Measurements from ENCODE around the gene SETDB2. TPM values are rescaled to one million over a fixed set of nuclear protein-coding genes. Genes with fewer than 3 reads are reported as not detected.

The SETDB2 gene
- total and polyA plus RNA-seq, 2 of the 13 experiments (the other 11 are each of a cell fraction or from before 2014, with no cell fraction given) = 8.1 to 8.7 TPM

- no peak for TF ChIP-seq ZNF121 (CRISPR knock-in tag; IDR thresholded peaks at IDR 0.05)
- TF ChIP-seq, protein P1, sequence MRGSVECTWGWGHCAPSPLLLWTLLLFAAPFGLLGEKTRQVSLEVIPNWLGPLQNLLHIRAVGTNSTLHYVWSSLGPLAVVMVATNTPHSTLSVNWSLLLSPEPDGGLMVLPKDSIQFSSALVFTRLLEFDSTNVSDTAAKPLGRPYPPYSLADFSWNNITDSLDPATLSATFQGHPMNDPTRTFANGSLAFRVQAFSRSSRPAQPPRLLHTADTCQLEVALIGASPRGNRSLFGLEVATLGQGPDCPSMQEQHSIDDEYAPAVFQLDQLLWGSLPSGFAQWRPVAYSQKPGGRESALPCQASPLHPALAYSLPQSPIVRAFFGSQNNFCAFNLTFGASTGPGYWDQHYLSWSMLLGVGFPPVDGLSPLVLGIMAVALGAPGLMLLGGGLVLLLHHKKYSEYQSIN (CRISPR knock-in tag; IDR thresholded peaks at IDR 0.05; ENCODE audit: borderline replicate concordance) = no peak
- TF ChIP-seq BRF2 (CRISPR knock-in tag; IDR thresholded peaks at IDR 0.05) = no peak
- no peak; the same call in 1 of the 2 replicates for TF ChIP-seq FOXO1 (CRISPR knock-in tag; IDR thresholded peaks at IDR 0.05)
- TF ChIP-seq ESRRA (CRISPR knock-in tag; IDR thresholded peaks at IDR 0.05; ENCODE audit: low read depth) = no peak
- TF ChIP-seq, protein P2, sequence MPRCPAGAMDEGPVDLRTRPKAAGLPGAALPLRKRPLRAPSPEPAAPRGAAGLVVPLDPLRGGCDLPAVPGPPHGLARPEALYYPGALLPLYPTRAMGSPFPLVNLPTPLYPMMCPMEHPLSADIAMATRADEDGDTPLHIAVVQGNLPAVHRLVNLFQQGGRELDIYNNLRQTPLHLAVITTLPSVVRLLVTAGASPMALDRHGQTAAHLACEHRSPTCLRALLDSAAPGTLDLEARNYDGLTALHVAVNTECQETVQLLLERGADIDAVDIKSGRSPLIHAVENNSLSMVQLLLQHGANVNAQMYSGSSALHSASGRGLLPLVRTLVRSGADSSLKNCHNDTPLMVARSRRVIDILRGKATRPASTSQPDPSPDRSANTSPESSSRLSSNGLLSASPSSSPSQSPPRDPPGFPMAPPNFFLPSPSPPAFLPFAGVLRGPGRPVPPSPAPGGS (CRISPR knock-in tag; IDR thresholded peaks at IDR 0.05) = no peak
- no peak for TF ChIP-seq ZNF251 (CRISPR knock-in tag; IDR thresholded peaks at IDR 0.05)
- no peak for TF ChIP-seq ZNF704 (CRISPR knock-in tag; IDR thresholded peaks at IDR 0.05; ENCODE audit: borderline replicate concordance)
- no peak for TF ChIP-seq NFKBIZ (CRISPR knock-in tag; IDR thresholded peaks at IDR 0.05)
- TF ChIP-seq HOMEZ (CRISPR knock-in tag; IDR thresholded peaks at IDR 0.05; ENCODE audit: low read depth) = peak; percentile 39; the same call in 1 of the 2 replicates
- no peak for TF ChIP-seq RFXANK (CRISPR knock-in tag; IDR thresholded peaks at IDR 0.05)
- no peak for TF ChIP-seq CENPBD1 (CRISPR knock-in tag; IDR thresholded peaks at IDR 0.05; ENCODE audit: borderline replicate concordance, low read depth)
- TF ChIP-seq MZF1 (CRISPR knock-in tag; IDR thresholded peaks at IDR 0.05; ENCODE audit: borderline replicate concordance) = no peak
- no peak for TF ChIP-seq PHB2 (IDR thresholded peaks at IDR 0.05; ENCODE audit: partially characterized antibody)
- no peak for TF ChIP-seq ZNF782 (CRISPR knock-in tag; IDR thresholded peaks at IDR 0.05; ENCODE audit: borderline replicate concordance)
- TF ChIP-seq ZNF275 (CRISPR knock-in tag; IDR thresholded peaks at IDR 0.05; ENCODE audit: borderline replicate concordance) = no peak
- TF ChIP-seq ZBTB1 (CRISPR knock-in tag; IDR thresholded peaks at IDR 0.05; ENCODE audit: borderline replicate concordance) = no peak
- no peak for TF ChIP-seq JDP2 (CRISPR knock-in tag; IDR thresholded peaks at IDR 0.05; ENCODE audit: borderline replicate concordance)
- no peak for TF ChIP-seq ZNF737 (CRISPR knock-in tag; IDR thresholded peaks at IDR 0.05; ENCODE audit: borderline replicate concordance)
- no peak for TF ChIP-seq PAF1 (CRISPR knock-in tag; IDR thresholded peaks at IDR 0.05)
These were observed 22.3 kb downstream of the SETDB2 start (continued) for GRCh38 chr13:49466292-49466838.
